ENCODE measurements around the gene IGSF21. TPM values are rescaled to one million over a fixed set of nuclear protein-coding genes. Genes with fewer than 3 reads are reported as not detected.

The IGSF21 gene
- total and polyA plus RNA-seq, 11 donors, result 0.54 to 2.2 (median 0.94) TPM; not detected in 1

DNA sequence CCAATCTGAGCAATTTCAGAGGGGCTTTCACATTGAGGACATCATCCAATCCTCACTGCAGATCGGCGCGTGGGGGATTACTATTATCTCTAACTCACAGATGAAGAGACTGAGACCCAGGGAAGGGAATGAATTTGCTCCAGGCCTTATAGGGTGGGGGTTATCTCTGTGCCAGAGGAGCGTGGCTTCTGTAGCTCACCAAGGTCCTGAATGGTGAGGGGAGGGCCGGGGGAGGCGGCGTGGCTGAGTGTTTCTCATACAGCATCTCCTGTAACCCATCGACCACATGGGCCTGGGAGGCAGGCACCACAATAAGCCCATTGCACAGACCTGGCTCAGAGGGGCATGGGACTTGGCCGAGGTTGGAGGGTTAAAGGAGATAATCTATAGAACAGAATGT is 230.2 kb downstream of the IGSF21 start:
- H3K27me3 ChIP-seq, result peaks cover 0 to 37% (median 0%) of the 10 kb centered on the region in 9 donors

DNA sequence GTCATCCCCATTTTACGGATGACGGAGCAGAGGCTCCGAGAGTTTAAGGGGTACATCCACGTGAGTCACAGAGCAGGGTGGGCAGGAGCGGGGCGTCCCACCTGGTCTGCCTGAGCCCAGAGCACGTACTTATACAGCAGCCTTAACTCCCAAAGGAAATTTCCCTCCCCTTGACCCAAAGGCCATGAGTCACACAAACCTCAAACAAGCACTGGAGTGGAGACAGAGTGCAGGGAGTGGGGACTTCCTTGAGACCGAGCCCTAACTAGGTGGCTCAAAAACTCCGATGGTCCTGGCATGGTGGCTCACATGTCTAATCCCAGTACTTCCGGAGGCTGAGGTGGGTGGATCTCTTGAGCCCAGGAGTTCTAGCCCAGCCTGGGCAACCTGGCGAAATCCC is 231.6 kb downstream of the IGSF21 start:
- ATAC-seq (no peak), DNase-seq (no peak)
- peaks cover 0 to 28% (median 0%) of the 10 kb centered on the region in 9 donors for H3K27me3 ChIP-seq
- intact Hi-C loops (cut with DNase I), result no loop called here
- H3K4me1 ChIP-seq, result no peaks in the 10 kb centered on the region
- WGBS, 4 donors, result 76 to 78% (median 77%) methylated on average over 9 to 11 of the region's 11 CpGs
- H3K36me3 ChIP-seq, result no peaks in the 10 kb centered on the region
- TF ChIP-seq, protein P1, sequence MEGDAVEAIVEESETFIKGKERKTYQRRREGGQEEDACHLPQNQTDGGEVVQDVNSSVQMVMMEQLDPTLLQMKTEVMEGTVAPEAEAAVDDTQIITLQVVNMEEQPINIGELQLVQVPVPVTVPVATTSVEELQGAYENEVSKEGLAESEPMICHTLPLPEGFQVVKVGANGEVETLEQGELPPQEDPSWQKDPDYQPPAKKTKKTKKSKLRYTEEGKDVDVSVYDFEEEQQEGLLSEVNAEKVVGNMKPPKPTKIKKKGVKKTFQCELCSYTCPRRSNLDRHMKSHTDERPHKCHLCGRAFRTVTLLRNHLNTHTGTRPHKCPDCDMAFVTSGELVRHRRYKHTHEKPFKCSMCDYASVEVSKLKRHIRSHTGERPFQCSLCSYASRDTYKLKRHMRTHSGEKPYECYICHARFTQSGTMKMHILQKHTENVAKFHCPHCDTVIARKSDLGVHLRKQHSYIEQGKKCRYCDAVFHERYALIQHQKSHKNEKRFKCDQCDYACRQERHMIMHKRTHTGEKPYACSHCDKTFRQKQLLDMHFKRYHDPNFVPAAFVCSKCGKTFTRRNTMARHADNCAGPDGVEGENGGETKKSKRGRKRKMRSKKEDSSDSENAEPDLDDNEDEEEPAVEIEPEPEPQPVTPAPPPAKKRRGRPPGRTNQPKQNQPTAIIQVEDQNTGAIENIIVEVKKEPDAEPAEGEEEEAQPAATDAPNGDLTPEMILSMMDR (IDR thresholded peaks at IDR 0.05), result no peak
- TF ChIP-seq POLR2A (IDR thresholded peaks at IDR 0.05), result no peak
- H3K4me3 ChIP-seq, result no peak overlapping the region
- H3K9me3 ChIP-seq, result no peaks in the 10 kb centered on the region
- H3K27ac ChIP-seq, result no peak overlapping the region

More for the DNA sequence above, 230.2 kb downstream of the IGSF21 start:
- no peaks in the 10 kb centered on the region for H3K4me1 ChIP-seq
- DNase-seq (no peak), ATAC-seq (no peak)
- intact Hi-C loops (cut with DNase I), result no loop called here
- no peak for TF ChIP-seq POLR2A (IDR thresholded peaks at IDR 0.05)
- TF ChIP-seq, protein P1 (IDR thresholded peaks at IDR 0.05), result no peak
- H3K9me3 ChIP-seq, result no peaks in the 10 kb centered on the region
- H3K4me3 ChIP-seq, result no peak overlapping the region
- 52 to 63% (median 58%) methylated on average over 4 to 9 of the region's 9 CpGs for WGBS, 4 donors
- H3K36me3 ChIP-seq, result no peaks in the 10 kb centered on the region
- H3K27ac ChIP-seq, result no peak overlapping the region

DNA sequence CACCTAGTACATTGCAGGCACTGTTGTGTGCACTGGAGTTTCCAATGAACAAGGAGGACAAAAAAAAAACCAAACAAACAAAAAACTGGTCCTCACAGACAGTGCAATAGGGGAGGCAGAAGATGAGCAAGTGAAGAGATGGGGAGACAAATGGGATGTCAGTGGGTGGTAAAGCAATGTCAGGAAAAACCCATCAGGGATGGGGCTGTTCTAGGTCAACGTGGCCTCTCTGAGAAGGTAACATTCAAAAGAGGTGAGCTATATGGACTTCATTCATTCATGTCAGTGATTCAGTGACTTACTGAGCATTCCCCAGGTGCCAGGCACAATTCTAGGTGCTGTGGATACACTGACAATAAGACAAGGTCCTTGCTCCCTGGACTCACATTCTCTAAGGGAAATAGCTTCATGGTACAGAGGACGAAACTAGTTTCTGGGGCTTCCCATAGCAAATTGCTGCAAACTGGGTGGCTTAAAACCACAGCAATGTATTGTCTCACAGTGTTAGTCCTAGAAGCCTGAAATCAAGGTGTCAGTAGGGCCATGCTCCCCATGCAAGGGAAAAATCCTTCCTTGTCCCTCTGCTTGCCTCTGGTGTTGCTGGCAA is 232.7 kb downstream of the IGSF21 start:
- intact Hi-C loops (cut with DNase I), result no loop called here
- WGBS, 4 donors, result 54 to 75% (median 61%) methylated on average over 2 of the region's 2 CpGs
- Histone ChIP-seq H3K9me3 (no peaks in the 10 kb centered on the region), H3K27me3 (peaks cover 0 to 27% (median 2%) of the 10 kb centered on the region in 9 donors), H3K4me3 (no peak overlapping the region), H3K27ac (no peak overlapping the region), H3K4me1 (no peaks in the 10 kb centered on the region), H3K36me3 (no peaks in the 10 kb centered on the region)
- DNase-seq, result no peak
- no peak for ATAC-seq
- no peak for TF ChIP-seq POLR2A (IDR thresholded peaks at IDR 0.05)
- TF ChIP-seq, protein P1 (IDR thresholded peaks at IDR 0.05), result no peak

DNA sequence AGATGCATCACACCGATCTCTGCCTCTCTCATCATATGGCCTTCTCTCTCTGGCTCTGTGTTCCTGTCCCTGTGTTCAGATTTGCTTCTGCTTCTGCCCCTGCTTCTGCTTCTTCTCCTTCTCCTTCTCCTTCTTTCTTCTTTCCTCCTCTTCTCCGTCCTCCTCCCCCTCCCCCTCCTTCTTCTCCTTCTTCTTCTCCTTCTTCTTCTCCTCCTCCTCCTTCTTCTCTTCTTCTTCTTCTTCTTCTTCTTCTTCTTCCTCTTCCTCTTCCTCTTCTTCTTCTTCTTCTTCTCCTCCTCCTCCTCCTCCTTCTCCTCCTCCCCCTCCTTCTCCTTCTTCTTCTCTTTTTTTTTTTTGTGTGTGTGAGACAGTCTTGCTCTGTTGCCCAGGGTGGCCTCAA is 233.2 kb downstream of the IGSF21 start:
- no peak for ATAC-seq
- Histone ChIP-seq H3K4me3 (no peak overlapping the region), H3K9me3 (no peaks in the 10 kb centered on the region), H3K4me1 (no peaks in the 10 kb centered on the region), H3K36me3 (no peaks in the 10 kb centered on the region), H3K27me3 (peaks cover 0 to 27% (median 2%) of the 10 kb centered on the region in 9 donors), H3K27ac (no peak overlapping the region)
- TF ChIP-seq POLR2A (IDR thresholded peaks at IDR 0.05), result no peak
- TF ChIP-seq, protein P1 (IDR thresholded peaks at IDR 0.05), result no peak
- WGBS, 4 donors, result 61 to 72% (median 68%) methylated on average over 2 of the region's 2 CpGs
- intact Hi-C loops (cut with DNase I), result no loop called here
- no peak for DNase-seq
